B cell (primary cell): Measurements from ENCODE around the gene RGS14. TPM values are rescaled to one million over a fixed set of nuclear protein-coding genes. Genes with fewer than 3 reads are reported as not detected.

Experiments
- ATAC-seq: fragments of 200-7000 bp; cut with Tn5 transposase; one replicate; pipeline ENCODE4 v1.10.0; 2021; ENCODE audit warnings: low read depth, mild to moderate bottlenecking, moderate number of reproducible peaks, moderate library complexity
- CTCF ChIA-PET: fragments of 350-600 bp; sonication (Branson Sonifier 250); formaldehyde crosslinking; loops from one replicate; lab custom pipeline; 2021; ENCODE audit warnings: antibody characterized with exemption, inconsistent platforms; lab: Charles Lee
- POLR2A ChIA-PET: fragments of 350-600 bp; sonication (Branson Sonifier 250); formaldehyde crosslinking; loops from one replicate; lab custom pipeline; 2021; ENCODE audit warnings: antibody characterized with exemption; lab: Charles Lee
- DNase-seq: peaks from one replicate; pipeline ENCODE4 v3.0.0; 2013
- H2AFZ ChIP-seq: 2 replicates; pipeline ENCODE4 v1.6.1; 2012; ENCODE audit warnings: mild to moderate bottlenecking, low read depth, low read length; ENCODE audit not compliant: insufficient read depth, poor library complexity, severe bottlenecking
- H3K27ac ChIP-seq, 2 donors: 1 replicate in 1 of 2; 2 replicates in 1 of 2; pipeline ENCODE4 v1.5.1; 2012 to 2013; ENCODE audit warnings: low read length in 2 of 2, mild to moderate bottlenecking in 2 of 2, moderate library complexity in 1 of 2
- H3K27me3 ChIP-seq, 4 experiments: fragments of 200-600 bp in 1 of 4; sonication (generic) in 1 of 4; replicated peaks in 1 of 4; 1 replicate in 2 of 4; 2 replicates in 2 of 4; pipeline versions ENCODE4 v1.6.1 to v1.7.0; 2013 to 2016; ENCODE audit warnings: low read length in 3 of 4, mild to moderate bottlenecking in 2 of 4, mixed read lengths in 1 of 4, moderate library complexity in 1 of 4; ENCODE audit not compliant: insufficient read depth in 4 of 4, control insufficient read depth in 3 of 4; ENCODE audit errors: control extremely low read depth in 1 of 4
- H3K36me3 ChIP-seq, 2 experiments: replicated peaks in 1 of 2; 1 replicate in 1 of 2; 2 replicates in 1 of 2; pipeline versions ENCODE4 v1.6.1 to v1.7.1; 2013; ENCODE audit warnings: low read length in 1 of 2; ENCODE audit not compliant: insufficient read depth in 2 of 2, control insufficient read depth in 1 of 2; ENCODE audit errors: control extremely low read depth in 1 of 2, extremely low read depth in 1 of 2
- H3K4me1 ChIP-seq, 2 donors: fragments of 200-600 bp in 1 of 2; sonication (generic) in 1 of 2; 1 replicate in 1 of 2; 2 replicates in 1 of 2; pipeline versions ENCODE4 v1.5.1 to v1.6.1; 2013 to 2017; ENCODE audit warnings: low read length in 2 of 2; ENCODE audit not compliant: control insufficient read depth in 2 of 2, insufficient read depth in 2 of 2
- H3K4me2 ChIP-seq: replicated peaks from 2 replicates; pipeline ENCODE3; 2012; ENCODE audit warnings: mild to moderate bottlenecking, low read depth, low read length; ENCODE audit not compliant: poor library complexity, severe bottlenecking
- H3K4me3 ChIP-seq, 5 experiments: fragments of 200-600 bp in 1 of 5; sonication (generic) in 1 of 5; 1 replicate in 3 of 5; 2 replicates in 2 of 5; pipeline versions ENCODE4 v1.5.1 to v1.7.0; 2011 to 2016; ENCODE audit warnings: low read length in 4 of 5, mild to moderate bottlenecking in 4 of 5, low read depth in 2 of 5, control low read depth in 1 of 5, moderate library complexity in 1 of 5; ENCODE audit not compliant: insufficient read depth in 1 of 5; ENCODE audit errors: control extremely low read depth in 1 of 5, extremely low read depth in 1 of 5
- H3K79me2 ChIP-seq: fragments of 200-600 bp; sonication (generic); one replicate; pipeline ENCODE4 v1.6.0; 2016; ENCODE audit warnings: low read length; ENCODE audit not compliant: control insufficient read depth, insufficient read depth
- H3K9ac ChIP-seq: fragments of 200-600 bp; sonication (generic); 2 replicates; pipeline ENCODE4 v1.6.1; 2017; ENCODE audit warnings: mild to moderate bottlenecking, low read length, moderate library complexity
- H3K9me3 ChIP-seq, 3 donors: one replicate each; pipeline versions ENCODE4 v1.6.1 to v1.7.1; 2013; ENCODE audit warnings: low read length in 2 of 3; ENCODE audit not compliant: control insufficient read depth in 2 of 3, insufficient read depth in 1 of 3; ENCODE audit errors: control extremely low read depth in 1 of 3
- H4K20me1 ChIP-seq: 2 replicates; pipeline ENCODE4 v1.6.0; 2012; ENCODE audit warnings: mild to moderate bottlenecking, low read length; ENCODE audit not compliant: insufficient read depth, control insufficient read depth, poor library complexity, severe bottlenecking
- H3K27ac Mint-ChIP-seq: one replicate; pipeline ENCODE4 v1.8.0; 2021; ENCODE audit warnings: mixed read lengths
- H3K27me3 Mint-ChIP-seq: one replicate; pipeline ENCODE4 v1.8.0; 2021; ENCODE audit warnings: mixed read lengths
- H3K4me1 Mint-ChIP-seq: one replicate; pipeline ENCODE4 v1.8.0; 2021; ENCODE audit warnings: mixed read lengths
- H3K4me3 Mint-ChIP-seq: one replicate; pipeline ENCODE4 v1.8.0; 2021; ENCODE audit warnings: mixed read lengths
- H3K9me3 Mint-ChIP-seq: one replicate; pipeline ENCODE4 v1.8.0; 2022; ENCODE audit warnings: mixed read lengths; ENCODE audit not compliant: insufficient read depth
- EZH2 ChIP-seq: IDR thresholded peaks from 2 replicates; pipeline ENCODE4 v1.6.1; 2012; ENCODE audit warnings: borderline replicate concordance, low read depth, mild to moderate bottlenecking, moderate library complexity, low read length; ENCODE audit not compliant: insufficient read depth, poor library complexity, severe bottlenecking
- WGBS: methylation state at CpG from one replicate; pipeline ENCODE4 v1.1.5; 2013; ENCODE audit warnings: missing lambda C conversion rate; ENCODE audit not compliant: insufficient coverage; 5-methylcytosine and 5-hydroxymethylcytosine counted together
- intact Hi-C: fragments of 100-400 bp; cut with micrococcal nuclease; formaldehyde crosslinking; loops from one replicate; pipeline ENCODE4 v1.10.0; 2022
- polyA plus RNA-seq: library from polyadenylated mRNA; depleted of rRNA; stranded (reverse); fragments of >200 nt; gene quantifications from 2 replicates; pipeline ENCODE4 v1.2.3, GENCODE V29; 2012
- total RNA-seq, 2 donors: library from RNA; stranded (reverse); fragments of 120-200 nt in 1 of 2; gene quantifications; 1 replicate in 1 of 2; 2 replicates in 1 of 2; pipeline versions ENCODE4 v1.2.3 to v1.2.4, GENCODE V29; 2013 to 2022
- TF ChIP-seq, protein P1 (sequence below): fragments of 200-600 bp; IDR thresholded peaks from one replicate; pipeline ENCODE4 v1.8.0; 2022; ENCODE audit warnings: antibody characterized with exemption, mild to moderate bottlenecking

RGS14 gene
- total and polyA plus RNA-seq, 2 donors (not counting 1 experiment from before 2014, with no cell fraction given) = 85.8 to 184 TPM

DNA sequence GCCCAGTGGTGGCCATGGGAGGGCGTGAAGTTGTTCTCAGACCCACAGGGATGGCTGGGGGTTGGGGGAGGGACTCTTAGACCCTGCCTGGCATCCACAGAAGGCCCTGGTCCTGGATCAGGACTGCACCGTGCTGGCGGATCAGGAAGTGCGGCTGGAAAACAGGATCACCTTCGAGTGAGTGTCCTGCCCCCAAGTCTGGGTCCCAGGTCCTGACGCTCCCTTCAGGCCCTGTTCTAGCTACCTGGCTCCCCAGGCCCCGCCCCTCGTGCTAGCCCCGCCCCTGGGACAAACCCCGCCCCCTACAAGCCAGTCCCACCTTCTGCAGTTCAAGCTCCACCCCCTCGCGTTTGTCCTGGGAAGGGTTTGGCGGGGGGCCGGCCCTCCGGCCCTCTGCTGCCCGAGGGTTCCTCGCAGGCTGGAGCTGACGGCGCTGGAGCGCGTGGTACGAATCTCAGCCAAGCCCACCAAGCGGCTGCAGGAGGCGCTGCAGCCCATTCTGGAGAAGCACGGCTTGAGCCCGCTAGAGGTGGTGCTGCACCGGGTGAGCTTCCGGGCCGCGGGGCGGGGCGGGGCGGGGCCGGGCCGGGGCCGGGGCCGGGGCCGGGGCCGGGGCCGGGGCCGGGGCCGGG lies 12.9 kb downstream of the RGS14 start:
- Mint-ChIP-seq H3K27me3 (no peaks in the 10 kb centered on the region), H3K4me3 (peak overlapping the region; percentile 63), H3K9me3 (no peaks in the 10 kb centered on the region), H3K4me1 (peaks cover 42% of the 10 kb centered on the region), H3K27ac (no peak overlapping the region)
- Histone ChIP-seq H2AFZ (no peak overlapping the region), H3K79me2 (peaks cover 10% of the 10 kb centered on the region), H3K27ac (no peak overlapping the region), H3K27me3 (no peaks in the 10 kb centered on the region), H3K9ac (no peak overlapping the region), H3K4me1 (peaks cover 35 to 38% of the 10 kb centered on the region in 2 donors), H3K4me3 (peak overlapping the region in 1 of 5 experiments; percentile 42), H4K20me1 (peaks cover 63% of the 10 kb centered on the region), H3K4me2 (peak overlapping the region; percentile 66), H3K9me3 (no peaks in the 10 kb centered on the region), H3K36me3 (peaks cover 0 to 60% of the 10 kb centered on the region in 2 experiments)
- CTCF ChIA-PET = interaction anchor here (1.1 to 5.5 kb wide), 13 partner anchors 9 to 130 kb away, joined by 3 to 60 read pairs (median 6); partner anchors contain the start of genes LMAN2 and RGS14
- POLR2A ChIA-PET = interaction anchor here (0.7 to 1.4 kb wide), 4 partner anchors 10 to 85 kb away, joined by 3 to 8 read pairs (median 3); partner anchors contain the start of gene LMAN2
- DNase-seq (peak; percentile 63), ATAC-seq (peak; percentile 75)
- intact Hi-C loops = loop anchor here (2.0 kb wide), 1 partner anchor 14 kb away; the partner anchor contains the start of gene RGS14
- WGBS = 39% methylated on average over 30 of the region's 42 CpGs
- TF ChIP-seq, protein P1, sequence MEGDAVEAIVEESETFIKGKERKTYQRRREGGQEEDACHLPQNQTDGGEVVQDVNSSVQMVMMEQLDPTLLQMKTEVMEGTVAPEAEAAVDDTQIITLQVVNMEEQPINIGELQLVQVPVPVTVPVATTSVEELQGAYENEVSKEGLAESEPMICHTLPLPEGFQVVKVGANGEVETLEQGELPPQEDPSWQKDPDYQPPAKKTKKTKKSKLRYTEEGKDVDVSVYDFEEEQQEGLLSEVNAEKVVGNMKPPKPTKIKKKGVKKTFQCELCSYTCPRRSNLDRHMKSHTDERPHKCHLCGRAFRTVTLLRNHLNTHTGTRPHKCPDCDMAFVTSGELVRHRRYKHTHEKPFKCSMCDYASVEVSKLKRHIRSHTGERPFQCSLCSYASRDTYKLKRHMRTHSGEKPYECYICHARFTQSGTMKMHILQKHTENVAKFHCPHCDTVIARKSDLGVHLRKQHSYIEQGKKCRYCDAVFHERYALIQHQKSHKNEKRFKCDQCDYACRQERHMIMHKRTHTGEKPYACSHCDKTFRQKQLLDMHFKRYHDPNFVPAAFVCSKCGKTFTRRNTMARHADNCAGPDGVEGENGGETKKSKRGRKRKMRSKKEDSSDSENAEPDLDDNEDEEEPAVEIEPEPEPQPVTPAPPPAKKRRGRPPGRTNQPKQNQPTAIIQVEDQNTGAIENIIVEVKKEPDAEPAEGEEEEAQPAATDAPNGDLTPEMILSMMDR = peak; percentile 33
- no peak for TF ChIP-seq EZH2
